GM19239 (cell line): ENCODE measurements around the gene TSHZ2.
A peak's percentile ranks its signal among the peaks of the same experiment; 100 is the strongest.

ENCODE experiments used
- DNase-seq: peaks from one replicate; pipeline ENCODE4 v3.0.0; 2011; ENCODE audit warnings: low spot score; ENCODE audit not compliant: insufficient read length
- FAIRE-seq: peaks from 2 replicates; lab custom pipeline; 2011; peaks lifted over from hg19 to GRCh38; lab: Jason Lieb, UNC

TSHZ2 gene

DNA sequence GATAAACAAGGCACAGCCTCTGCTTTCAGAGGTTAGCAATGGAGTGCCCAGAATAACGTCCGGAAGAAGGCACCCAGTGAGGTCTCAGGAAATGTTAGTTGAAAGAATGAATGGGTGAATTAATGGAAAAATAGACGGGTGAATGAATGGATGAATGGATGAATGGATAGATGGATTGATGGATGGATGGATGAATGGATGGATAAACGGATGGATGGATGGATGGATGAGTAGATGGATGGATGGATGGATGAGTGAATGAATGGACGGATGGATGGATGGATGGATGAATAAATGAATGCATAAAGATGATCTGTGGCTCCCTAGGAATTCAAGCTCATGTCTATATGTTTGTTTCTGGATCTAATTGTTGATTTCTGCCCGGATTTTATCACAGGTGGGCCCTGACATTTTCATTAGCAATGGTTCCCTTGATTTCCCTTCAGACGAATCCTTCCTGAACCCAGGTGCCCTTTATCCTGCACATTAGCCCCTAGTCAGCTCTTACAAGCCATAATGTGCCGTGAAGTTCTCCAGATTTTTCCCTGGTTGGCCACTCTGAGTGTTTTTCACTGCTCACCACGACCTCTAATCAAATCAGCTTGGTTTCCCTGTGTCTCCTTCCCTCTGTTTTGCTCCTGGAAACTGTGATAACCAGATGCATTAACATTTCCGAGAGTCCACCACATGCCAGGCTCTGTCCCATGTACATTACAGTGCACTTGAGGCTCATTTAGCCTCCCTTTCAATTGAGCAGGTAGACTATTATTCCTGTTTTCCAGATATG lies 22.2 kb downstream of the TSHZ2 start:
- FAIRE-seq (no peak), DNase-seq (no peak)

DNA sequence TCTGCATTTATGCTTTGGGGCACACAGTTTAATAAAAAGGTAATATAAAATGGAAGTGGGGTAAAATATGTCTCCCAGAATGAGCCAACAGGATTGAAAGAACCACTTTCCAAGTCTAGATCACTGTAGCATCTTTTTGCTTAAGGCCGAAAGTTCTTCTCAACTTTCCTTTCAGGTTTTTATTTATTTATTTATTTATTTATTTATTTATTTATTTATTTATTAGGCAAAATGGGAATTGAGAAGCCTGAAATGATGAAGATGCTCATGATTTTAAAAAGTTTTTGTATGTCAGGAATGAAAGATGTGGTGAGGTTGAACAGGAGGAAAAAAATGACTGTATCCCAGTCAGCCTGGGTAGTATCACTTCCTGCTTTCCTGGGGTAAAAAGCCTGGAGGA lies 24.0 kb downstream of the TSHZ2 start:
- no peak for FAIRE-seq

DNA sequence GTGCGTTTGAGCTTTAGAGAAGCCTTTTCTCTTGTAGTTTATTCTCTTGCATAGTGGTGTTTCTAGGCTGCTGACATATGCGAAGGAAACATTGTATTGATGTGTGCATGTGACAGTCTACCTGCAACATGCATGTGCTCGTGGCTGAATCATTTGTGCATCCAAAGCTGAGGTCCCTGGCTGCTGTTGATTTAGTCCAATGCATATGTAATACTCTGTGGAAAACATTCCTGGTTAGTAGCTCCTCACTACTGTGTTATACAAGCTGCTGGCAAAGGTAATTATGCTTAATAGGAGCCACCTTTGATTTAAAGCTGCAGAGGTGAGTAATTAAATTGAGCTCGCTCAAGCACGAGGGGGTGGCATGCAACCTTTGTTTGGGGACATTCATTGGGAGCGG lies 24.5 kb downstream of the TSHZ2 start:
- FAIRE-seq (no peak), DNase-seq (no peak)

More for the DNA sequence above, 24.0 kb downstream of the TSHZ2 start:
- DNase-seq, result no peak

DNA sequence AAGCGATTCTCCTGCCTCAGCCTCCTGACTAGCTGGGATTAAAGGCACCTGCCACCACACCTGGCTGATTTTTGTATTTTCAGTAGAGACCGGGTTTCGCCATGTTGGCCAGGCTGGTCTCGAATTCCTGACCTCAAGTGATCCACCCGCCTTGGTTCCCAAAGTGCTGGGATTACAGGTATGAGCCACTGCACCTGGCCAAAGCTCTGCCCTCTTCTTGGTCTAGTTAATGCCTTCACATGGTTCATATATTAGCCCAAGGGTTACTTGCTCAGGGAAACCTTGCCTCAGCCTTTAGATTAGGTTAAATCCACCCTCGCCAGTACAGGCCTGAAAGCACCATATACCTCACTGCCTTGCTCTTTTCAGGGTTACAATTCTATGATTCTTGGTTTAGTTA lies 26.1 kb downstream of the TSHZ2 start:
- FAIRE-seq (no peak), DNase-seq (no peak)

DNA sequence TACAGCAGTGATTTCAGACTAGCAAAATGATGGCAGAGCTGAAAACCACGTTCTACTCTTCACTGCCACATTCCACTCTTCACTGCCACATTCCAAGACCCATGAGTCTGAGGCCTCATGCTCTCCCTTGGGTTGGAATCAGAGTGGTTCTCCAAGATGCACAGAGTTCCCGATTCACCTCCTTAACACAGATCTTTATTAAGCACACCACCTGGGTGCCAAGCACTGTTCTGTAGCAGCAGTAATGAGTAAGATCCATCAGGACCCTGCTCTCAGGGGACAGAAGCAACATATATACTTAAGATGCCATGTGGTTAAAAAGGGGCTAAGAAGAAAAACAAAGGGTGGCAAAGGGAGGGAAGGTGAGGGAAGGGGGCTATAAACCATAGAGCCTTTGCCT lies 26.9 kb downstream of the TSHZ2 start:
- FAIRE-seq (no peak), DNase-seq (no peak)

DNA sequence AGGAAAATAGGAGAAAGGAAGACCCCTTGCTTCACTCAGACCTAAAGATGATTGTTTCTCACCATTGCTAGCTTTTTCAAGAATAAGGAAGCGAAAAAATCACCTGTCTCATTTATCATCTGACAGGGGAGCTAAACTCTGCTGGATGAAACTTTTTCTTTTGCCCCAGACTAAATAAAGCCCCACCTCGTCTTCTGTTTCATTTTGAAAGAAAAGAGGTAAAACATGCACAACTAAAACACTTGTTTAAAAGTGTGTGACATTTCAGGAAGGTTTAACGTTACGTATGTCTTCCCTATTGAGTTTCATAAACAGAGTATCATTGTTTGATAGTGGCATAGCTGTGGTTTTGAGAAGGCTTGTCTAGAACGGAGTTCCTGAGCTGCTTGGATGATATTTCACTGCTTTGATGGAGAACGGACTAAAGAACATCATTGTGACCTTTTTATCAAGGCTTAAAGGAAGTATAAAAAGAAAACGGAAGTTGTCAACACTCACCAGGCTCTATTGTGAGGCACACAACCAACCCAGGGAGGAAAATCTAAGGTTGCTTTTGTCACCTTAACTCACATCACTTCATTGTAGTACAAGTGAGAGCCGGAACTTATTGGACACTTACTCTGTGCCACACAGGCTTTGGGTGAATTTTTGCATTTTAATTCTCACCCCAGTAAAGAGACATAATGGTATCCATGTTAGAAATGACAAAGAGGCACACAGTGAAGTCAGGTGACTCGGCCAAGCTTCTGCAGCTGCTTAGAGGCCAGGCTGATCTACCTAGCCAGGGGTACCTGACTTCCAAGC lies 29.5 kb downstream of the TSHZ2 start:
- no peak for DNase-seq

DNA sequence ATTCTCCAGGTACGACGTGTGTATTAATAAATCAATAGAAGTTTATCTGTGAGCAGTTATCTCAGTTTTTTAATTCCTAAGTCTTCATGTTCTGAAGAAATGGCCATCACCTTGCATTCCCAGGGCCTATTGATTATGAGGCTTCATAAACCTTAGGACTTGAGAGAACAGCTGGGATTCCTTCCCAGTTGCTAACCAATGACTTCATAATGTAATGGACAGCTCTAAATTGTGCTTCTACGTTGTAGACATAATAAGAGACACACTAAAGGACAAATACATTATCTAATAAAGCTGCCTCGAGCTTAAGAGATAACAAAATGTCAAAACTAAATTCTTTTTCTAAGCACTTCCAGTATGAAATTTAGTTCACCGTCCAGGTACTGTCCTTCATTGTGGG lies 30.6 kb downstream of the TSHZ2 start:
- DNase-seq (no peak), FAIRE-seq (no peak)

More for the DNA sequence above, 29.5 kb downstream of the TSHZ2 start:
- peak; percentile 57 for FAIRE-seq

DNA sequence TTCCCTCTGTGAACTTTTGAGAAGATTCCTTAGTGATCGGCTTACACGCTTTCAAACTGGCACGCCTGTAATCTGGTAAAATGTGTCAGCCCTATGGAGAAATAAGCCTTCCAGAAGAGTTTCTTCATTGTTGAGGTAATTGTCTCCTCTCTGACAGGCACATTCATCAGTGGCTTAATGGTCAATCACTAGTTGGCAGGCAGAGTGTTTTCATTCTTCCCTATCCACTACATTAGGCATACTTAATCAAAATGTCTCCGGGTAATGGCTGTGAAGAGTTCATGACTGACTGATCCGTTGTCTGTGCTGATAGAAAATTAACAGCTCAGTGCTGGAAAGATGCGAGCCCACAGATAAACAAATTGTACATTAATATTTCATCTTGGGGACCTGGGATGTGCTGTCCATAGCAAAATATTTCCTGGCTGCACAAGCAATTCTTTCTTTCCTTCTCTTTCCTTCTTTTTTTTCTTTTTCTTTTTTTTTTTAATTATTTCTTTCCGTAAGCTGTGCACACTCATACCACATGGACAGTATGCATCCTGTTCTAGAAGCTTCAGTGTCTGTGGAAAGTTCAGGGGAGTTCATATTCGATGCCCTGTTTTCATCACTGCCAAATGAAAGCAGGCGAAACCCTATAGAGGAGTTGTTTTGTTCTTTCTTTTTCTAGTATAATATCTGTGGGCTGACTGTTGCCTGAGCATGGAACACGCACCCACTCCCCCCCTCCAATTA lies 31.4 kb downstream of the TSHZ2 start:
- FAIRE-seq (no peak), DNase-seq (no peak)

DNA sequence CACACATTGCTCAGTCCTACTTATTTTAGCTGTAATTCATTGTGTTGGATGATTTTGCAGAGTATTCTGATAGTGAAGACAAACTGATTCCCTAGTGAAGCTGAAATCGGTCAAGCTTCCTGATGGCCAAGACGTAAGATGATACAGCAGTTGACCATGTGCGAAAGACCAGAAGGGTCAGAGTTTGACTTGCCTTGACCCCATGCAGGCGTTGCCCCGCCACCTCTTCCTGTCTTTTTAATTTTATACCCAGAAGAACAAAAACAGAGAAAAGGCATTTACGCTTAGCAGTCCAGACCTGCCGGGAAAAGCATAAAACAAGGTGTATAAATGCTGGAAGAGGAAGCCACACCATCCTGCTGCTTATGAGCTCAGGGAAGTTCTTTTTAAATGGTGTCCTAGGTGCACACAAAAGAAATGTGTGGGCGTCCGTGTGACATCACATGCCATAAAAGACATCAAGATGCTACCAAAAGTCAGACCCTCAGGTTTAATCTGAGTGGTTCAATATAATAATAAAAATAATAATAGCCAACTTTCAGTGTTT lies 32.2 kb downstream of the TSHZ2 start:
- no peak for FAIRE-seq

DNA sequence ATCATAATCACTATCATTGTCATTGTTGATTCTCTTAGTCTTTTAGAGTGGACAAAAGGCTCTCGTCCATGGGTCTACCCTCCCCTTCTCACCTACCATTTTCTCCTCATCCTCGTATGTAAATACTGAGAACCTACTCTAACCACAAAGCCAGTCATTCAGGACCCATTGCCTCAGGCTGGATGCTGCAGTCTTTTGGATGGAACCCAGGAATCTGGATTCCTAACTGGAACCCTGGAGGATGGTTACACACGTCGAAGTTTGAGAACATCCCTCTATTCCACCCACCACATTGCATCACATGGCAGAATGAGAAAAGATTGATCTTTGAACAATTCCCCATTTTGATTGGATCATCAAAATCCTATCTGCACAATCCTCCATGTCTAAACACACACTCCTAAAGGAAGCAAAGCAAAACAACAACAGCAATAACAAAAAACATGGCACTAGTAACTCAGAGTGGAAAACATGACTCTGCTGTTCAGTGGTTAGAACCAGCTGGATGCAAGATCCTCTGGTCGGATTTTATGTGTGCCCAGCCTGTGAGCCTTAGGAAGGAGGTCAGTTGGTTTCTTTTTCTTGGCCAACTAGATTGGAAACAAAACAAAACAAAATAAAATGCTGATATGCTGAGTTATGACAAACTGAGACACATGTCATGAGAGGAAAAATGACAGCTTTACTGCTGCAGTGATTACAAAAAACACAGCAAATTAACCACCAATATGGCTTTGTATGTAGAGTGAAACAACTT lies 38.0 kb downstream of the TSHZ2 start:
- no peak for DNase-seq
- FAIRE-seq, result no peak

More for the DNA sequence above, 32.2 kb downstream of the TSHZ2 start:
- no peak for DNase-seq

DNA sequence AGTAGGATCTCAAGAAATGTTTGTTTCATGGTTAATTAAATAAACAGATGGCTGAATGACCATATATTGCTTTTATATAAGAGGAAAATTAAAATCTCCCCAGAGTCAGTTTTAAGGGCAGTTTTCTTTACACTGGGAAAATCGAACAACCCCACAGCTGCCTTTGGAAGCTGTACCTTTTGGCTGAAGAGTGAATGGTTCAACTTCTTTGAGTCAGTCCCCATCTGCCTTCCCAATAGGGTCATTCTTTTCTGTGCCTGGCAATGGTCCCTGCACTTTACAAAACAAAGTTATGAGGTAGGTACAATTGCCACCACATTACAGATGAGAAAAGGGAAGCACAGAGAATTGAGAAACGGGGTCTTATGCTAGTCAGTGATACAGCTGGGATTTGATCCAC lies 39.5 kb downstream of the TSHZ2 start:
- no peak for FAIRE-seq

DNA sequence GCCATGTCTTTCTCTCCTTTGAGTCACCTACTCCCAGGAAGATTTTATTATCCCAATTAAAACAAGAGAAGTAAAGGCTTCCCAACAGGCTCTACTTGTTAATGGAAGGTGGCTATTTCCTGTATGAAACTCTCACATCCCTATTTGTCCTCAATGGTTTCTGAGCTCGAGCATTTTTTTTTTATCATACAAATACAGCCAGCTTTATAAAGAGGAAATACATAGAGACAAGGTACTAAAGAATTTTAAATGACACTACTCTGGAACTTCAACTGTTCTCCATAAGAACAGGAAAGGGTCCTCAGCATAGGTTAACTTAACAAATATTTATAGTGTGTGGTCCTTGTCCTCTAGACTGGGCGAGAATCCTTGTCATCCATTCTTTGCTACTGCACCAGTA lies 41.0 kb downstream of the TSHZ2 start:
- no peak for FAIRE-seq

More for the DNA sequence above, 39.5 kb downstream of the TSHZ2 start:
- DNase-seq, result no peak

DNA sequence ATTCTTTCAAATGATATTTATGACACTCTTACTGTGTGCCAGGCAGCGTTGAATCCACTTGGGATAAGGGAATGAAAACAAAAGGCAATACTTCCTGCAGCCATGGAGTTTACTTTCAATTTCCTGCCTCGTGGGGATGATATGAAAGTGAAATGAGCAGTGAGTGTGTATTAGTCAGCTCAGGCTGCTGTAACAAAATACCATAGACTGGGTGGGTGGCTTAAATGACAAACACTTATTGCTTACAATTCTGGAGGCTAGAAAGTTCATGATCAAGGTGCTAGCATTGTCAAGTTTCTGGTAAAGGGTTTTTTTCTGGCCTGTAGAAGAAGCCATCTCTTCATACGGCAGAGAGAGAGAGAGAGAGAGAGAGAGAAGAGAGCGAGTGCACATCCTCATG lies 41.7 kb downstream of the TSHZ2 start:
- no peak for FAIRE-seq

More for the DNA sequence above, 41.0 kb downstream of the TSHZ2 start:
- no peak for DNase-seq

DNA sequence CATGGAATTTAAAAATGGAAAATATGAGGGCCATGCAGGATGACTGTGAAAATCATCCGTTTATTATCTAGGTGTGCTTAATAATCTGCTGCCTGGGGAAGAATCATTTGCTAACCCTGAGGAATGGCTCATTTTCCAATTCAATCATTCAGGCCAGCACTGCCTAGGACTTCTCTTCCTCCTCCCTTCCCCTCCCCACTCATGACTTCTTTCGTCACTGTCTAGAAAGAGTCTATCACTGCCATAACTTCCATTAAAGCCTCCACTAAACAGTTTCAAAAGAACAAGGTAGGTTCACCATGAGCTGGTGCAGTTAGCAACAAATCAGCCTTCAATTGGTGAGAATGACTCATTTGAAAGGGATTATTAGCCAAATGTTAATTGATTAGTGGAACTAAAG lies 43.9 kb downstream of the TSHZ2 start:
- FAIRE-seq, result no peak
- DNase-seq, result no peak

More for the DNA sequence above, 41.7 kb downstream of the TSHZ2 start:
- DNase-seq, result no peak

DNA sequence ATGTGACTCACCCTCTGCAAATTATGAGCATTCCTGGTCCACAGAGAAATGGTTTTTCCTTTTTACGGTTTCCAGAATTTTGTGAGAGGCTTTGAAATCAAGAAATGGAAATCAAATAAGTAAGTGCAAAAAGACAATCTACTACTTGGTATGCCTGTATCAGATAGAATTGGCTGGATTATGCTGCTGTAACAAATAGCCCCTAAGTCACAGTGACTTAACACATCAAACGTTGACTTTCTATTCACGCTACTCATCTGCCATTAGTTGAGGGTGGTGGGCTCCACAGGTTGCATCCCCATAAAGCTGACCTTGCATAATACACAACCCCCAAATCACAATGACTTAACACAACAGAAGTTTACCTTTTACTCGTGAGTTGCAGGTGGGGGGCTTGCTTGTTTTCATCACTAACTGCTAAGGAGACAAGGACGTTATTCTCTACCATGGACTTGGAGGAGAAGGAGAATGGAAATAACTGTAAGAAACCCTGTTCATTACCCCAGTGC lies 44.4 kb downstream of the TSHZ2 start:
- no peak for FAIRE-seq
- no peak for DNase-seq

DNA sequence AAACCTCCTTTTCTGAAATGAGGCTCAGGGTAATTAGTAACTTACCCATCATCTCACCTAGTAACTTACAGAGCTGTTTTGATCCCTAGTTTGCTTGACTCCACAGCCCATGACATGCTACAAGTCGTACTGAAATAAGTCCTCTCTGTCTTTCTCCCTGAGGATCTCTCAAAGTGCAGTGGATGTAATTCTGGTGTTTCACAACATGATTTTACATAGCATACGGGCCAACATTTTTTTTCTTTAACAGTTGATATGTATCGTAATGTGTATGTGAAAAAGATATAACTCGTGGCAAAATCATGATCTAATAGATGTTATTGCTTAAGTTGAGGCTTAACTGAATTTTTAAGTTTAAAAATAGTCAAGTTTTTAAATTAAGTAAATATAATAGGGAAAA lies 45.0 kb downstream of the TSHZ2 start:
- no peak for FAIRE-seq
- DNase-seq, result no peak

DNA sequence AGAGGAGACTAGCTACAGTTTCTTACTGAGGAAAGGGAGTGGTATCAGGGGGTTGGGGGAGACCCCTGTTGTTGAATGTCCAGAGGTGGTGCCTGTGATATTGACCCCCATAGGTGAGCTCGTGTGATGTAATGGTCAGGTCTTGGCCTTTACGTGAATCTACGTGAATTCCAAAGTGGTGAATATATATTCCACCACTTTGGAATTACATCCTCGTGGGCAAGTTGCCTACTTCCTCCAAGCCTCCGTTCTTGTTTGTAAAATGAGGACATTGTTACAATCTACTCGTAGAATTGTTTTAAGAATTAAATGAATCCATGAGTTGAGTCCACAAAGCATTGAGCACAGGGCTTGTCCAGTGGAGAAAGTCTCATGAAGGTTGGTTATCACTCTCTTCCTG lies 47.3 kb downstream of the TSHZ2 start:
- DNase-seq, result no peak
- FAIRE-seq, result no peak

DNA sequence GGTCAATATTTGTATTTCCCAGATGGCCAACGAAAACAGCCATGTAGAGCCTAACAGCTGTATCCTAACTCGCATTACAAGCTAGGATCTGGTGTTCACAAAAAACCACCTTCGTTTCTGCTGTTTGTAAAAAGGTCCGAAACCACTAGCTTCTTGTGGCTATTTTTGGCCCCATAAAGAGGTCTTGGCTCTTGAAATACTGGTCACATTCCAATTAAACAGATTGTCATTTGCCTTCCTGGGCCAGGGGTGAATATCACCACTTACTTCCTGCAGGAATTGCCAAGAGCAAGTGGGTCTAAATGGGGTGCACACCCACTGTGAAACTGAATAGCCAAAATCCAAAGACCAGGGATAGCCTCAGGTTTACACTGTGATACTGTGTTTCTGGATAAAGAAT lies 48.2 kb downstream of the TSHZ2 start:
- FAIRE-seq (no peak), DNase-seq (no peak)

DNA sequence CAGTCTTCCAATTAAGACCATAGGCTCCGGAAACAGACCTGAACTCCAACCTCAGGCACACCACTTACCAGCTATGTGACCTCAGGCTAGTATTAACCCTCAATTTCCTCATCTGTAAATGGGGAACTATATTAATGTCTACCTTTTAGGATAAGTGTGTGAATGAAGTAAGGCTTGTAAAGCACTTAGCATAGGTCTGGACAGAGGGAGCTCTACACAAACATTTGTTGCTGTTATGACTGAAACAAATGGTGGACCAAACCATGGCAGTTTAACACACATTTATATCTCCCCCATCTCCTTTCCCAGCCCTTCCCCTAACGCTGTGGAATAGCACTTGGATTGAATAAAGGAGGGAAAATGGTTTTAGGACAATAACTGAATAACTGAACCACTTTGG lies 48.7 kb downstream of the TSHZ2 start:
- FAIRE-seq, result no peak

DNA sequence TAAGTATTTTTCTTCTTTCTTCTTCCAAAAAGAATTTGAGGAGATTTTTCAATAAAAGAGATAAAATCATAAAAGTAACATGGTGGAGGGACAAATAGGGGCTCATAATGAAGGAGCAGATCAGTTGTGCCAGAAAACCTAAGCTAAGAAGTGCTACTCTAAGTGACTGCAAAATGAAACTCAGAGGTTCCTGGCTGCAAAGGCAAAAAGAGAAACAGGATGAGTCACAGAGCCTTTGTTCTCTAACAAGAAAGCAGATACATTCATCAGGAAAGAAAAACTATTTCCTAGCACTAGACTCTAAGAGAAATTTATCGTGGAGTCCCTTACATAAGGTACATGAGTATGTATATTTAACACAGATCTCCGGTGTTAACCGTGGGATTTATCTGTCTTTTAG lies 49.8 kb downstream of the TSHZ2 start:
- no peak for FAIRE-seq
- DNase-seq, result no peak

More for the DNA sequence above, 48.7 kb downstream of the TSHZ2 start:
- no peak for DNase-seq
